ENCODE measurements around the gene MFSD6.

DNA sequence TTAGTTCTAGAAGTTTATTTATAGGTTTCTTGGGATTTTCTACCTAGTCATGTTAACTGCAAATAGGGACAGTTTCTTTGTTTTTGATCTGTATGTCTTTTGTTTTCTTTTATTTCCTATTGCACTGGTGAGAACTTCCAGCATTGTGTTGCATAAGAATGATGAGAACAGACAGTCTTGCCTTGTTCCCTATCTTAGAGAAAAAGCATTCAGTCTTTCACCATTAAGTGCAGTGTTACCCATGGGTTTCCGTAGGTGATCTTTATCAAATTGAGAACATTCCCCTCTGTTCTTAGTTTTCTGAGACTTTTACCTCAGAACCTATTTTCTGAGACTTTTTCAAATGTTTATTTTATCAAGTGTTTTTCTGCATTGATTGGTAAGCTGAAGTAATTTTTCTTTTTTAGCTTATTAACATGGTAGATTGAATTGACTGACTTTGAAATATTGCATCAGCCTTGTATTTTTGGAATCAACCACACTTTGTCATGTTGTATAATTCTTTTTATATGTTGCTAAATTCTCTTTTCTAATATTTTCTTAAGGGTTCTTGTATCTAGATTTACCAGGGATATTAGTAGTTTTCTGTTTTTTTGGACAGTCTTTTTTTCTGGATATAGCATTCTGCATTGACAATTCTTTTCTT is 17.2 kb downstream of the MFSD6 start:
- TF ChIP-seq POLR2A (IDR thresholded peaks at IDR 0.05; ENCODE audit: low read length), result no peak
- no peak for TF ChIP-seq GATA1 (IDR thresholded peaks at IDR 0.05; ENCODE audit: low read depth, low read length)
